Measurements from ENCODE around the gene SRRM5.
A peak's percentile ranks its signal among the peaks of the same experiment; 100 is the strongest.
"Not testable (repeated sequence)": the region's sequence is repeated elsewhere in the genome, so short reads cannot be mapped to it uniquely, and the experiment has no call there.

The SRRM5 gene

GRCh38 chr19:43616306-43616705, 4.4 kb downstream of the SRRM5 start:
- no peak for DNase-seq (ENCODE audit: low spot score)

GRCh38 chr19:43616954-43617353, 5.1 kb downstream of the SRRM5 start:
- DNase-seq (ENCODE audit: low spot score) = no peak

GRCh38 chr19:43618921-43619261, 7.0 kb downstream of the SRRM5 start:
- DNase-seq (ENCODE audit: low spot score) = no peak

GRCh38 chr19:43619262-43620060, 7.6 kb downstream of the SRRM5 start, which contains the start of gene ZNF428:
TSS of gene ZNF428 (minus strand) at chr19:43619629. CDS start at chr19:43614304, 5,325 bp downstream.
- DNase-seq (ENCODE audit: low spot score) = peak; percentile 95

GRCh38 chr19:43620061-43621001, 8.4 kb downstream of the SRRM5 start:
- DNase-seq (ENCODE audit: low spot score) = no peak

GRCh38 chr19:43622070-43622469, 10.2 kb downstream of the SRRM5 start:
- DNase-seq (ENCODE audit: low spot score) = no peak

- DNase-seq (ENCODE audit: low spot score) = no peak
These were observed 11.1 kb downstream of the SRRM5 start for GRCh38 chr19:43622956-43623355.

- DNase-seq (ENCODE audit: low spot score) = peak; percentile 69
These were observed 12.2 kb downstream of the SRRM5 start for GRCh38 chr19:43623889-43624670.

GRCh38 chr19:43624933-43625332, 13.0 kb downstream of the SRRM5 start:
- DNase-seq (ENCODE audit: low spot score) = peak; percentile 86

- peak; percentile 66 for DNase-seq (ENCODE audit: low spot score)
These were observed 14.2 kb downstream of the SRRM5 start for GRCh38 chr19:43625918-43626579.

- no peak for DNase-seq (ENCODE audit: low spot score)
These were observed 14.9 kb downstream of the SRRM5 start for GRCh38 chr19:43626838-43627237.

- DNase-seq (ENCODE audit: low spot score) = no peak
These were observed 16.9 kb downstream of the SRRM5 start for GRCh38 chr19:43628646-43629326.

- no peak for DNase-seq (ENCODE audit: low spot score)
These were observed 19.6 kb downstream of the SRRM5 start for GRCh38 chr19:43631491-43631890.

- DNase-seq (ENCODE audit: low spot score) = no peak
These were observed 21.6 kb downstream of the SRRM5 start for GRCh38 chr19:43633520-43633919.

GRCh38 chr19:43634068-43634467, 22.2 kb downstream of the SRRM5 start:
- no peak for DNase-seq (ENCODE audit: low spot score)

- DNase-seq (ENCODE audit: low spot score) = no peak
These were observed 22.6 kb downstream of the SRRM5 start for GRCh38 chr19:43634506-43634871.

- peak; percentile 77 for DNase-seq (ENCODE audit: low spot score)
These were observed 23.1 kb downstream of the SRRM5 start for GRCh38 chr19:43634872-43635560.

GRCh38 chr19:43635561-43635940, 23.7 kb downstream of the SRRM5 start:
- not testable (repeated sequence) for DNase-seq (ENCODE audit: low spot score)

- peak; percentile 55 for DNase-seq (ENCODE audit: low spot score)
These were observed 24.3 kb downstream of the SRRM5 start for GRCh38 chr19:43636121-43636683.
